Right hindlimb (tissue), 1 donor: ENCODE measurements around the gene SOCS3.

ENCODE experiments used
- DNase-seq: peaks from one replicate; pipeline ENCODE4 v3.0.0-alpha.2; 2018

Gene SOCS3, protein sequence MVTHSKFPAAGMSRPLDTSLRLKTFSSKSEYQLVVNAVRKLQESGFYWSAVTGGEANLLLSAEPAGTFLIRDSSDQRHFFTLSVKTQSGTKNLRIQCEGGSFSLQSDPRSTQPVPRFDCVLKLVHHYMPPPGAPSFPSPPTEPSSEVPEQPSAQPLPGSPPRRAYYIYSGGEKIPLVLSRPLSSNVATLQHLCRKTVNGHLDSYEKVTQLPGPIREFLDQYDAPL

DNA sequence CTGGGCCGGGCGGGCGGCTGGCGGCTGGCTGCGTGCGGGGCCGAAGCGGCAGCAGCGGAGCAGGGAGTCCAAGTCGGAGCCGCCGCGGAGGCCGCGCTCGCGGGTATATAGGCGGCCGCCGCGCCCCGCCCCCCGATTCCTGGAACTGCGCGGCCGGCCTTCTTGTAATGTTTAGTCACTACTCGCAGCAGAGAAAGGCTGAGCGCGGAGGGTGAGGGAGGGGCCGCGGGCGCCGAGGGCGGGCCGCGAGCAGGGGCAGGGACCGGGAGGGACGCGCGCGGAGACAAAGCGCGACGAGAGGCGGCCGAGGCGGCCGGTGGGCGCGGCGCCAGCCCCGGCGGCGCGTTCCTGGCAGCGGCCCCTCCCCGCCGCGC is at the start of gene SOCS3:
SOCS3 (minus strand) TSS at position 81 of the 374 bp plus-strand sequence. CDS start 982 bp downstream, outside the sequence.
- peak; percentile 97 for DNase-seq

DNA sequence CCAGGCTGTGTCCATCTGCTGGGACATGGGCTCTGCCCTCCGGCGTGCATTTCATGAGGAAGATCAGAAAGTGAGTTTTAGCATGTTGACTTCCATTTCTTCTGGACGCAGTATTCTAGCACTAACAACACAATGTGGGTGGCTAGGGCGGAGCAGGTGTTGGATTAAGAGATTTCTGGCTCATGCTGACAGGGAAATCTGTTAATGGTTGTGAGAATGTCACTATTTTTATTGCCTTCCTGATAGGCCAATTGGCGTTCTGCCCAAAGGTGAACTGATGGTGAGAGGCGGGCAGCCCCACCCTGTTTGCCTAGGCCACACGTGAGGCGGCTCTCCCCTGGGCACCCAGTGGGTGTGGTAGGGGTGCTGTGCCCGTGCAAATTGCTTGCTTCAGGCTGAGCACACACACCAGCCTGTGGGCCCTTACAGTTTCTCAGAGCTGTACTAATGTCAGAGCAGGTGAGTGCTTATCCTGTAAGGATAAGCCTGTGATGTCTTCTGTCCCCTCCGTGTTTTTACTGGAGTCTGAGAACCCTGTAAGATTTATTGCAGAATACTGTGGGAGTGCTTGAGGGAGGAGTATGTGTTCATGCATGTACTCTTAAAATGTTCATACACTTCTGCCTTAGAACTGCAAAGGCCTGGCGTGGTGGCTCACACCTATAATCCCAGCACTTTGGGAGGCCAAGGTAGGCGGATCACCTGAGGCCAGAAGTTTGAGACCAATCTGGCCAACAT is 49.5 kb upstream of the SOCS3 start:
- no peak for DNase-seq

DNA sequence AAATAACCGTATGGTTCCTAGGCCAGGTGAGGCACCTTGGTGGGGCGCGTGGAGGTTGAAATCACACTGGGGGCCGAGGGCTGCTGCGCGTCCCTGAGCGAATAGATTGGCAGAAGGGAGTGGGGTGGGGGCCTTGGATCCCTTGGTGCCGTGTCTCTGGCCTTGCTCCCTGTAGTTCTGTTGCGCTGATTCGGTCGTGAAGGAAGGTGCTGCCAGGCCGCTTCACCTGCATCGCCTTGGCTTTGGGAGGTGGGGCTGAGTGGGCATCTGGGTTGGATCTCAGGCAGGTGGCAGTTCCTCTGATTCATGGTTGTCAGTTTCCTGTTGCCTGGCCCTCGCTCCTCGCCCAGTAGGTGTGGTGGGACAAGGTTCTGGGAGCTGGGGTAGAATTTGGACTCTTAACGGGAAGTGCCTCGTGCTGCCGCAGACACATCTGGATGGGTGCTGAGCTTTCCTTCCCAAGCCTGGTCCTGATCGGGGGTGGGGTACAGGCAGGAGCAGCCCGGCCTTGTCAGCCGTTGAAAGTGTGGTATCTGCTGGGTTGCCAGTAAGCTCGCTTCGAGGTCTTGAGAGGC is 48.7 kb upstream of the SOCS3 start:
- no peak for DNase-seq

DNA sequence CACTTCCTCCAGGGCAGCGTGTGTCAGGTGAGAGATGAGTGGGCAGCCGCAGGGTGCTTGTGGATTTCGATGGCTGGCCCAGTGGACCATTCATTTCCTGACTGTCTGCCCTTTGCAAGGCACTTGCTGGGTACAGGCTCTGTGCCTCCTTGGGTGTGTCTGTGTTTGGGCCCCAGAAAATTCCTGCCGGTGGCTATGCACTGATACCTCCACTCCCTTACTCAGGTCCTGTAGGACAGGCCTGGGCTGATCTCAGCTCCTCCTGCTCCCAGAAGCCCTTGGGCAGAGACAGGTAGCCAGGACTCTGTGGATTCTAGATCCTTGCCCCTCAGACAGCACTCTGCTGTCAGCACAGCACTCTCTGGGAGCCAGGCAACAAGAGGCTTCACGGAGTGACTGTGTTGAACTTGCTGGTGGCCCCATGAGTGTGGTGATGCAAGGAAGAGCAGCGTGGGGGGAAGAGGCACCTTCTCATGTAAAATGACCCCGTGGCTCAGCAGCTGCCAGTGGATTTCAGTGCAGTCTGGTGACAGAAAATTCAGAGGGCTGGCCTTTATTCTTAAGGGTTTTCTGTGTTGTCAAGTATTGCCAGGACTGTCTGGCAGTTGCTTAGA is 47.6 kb upstream of the SOCS3 start:
- no peak for DNase-seq

DNA sequence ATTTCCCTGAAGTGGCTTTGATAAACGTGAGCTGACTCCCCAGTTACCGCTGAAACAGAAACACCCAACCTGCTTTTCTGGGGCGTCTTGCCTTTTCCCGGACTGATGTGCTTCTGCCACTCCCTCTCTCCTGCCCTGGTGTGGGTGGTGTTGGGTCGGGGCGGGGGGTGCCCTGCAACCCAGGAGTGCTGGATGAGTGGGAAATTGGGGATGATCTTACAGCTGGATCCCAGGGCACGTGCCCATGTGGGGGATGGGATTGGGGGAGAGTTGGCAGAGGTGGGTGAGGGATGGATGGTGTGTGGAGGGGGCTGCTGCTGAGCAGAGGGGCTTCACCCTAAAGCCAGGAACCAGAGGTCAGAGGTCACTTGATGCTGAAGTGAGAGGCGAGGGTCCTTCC is 47.0 kb upstream of the SOCS3 start:
- no peak for DNase-seq

DNA sequence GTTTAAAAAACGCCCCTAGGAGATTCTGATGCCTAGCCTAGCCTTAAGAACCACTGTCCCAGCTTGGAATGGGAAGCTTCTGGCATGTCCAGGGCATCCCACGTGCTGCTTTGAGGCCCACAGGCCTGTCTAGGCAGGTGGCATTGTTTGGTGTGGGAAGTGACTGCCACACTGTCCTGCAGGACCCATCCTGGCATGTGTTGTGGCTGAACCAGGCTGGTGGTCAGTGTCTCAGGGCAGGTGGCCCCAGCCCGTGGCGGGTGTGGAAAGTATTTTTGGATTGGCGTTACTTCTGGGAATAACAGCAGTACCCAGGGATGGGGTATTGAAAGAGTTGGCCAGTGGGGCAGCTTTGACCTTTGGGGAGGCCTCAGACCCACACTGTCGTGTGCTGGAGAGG is 46.5 kb upstream of the SOCS3 start:
- no peak for DNase-seq

DNA sequence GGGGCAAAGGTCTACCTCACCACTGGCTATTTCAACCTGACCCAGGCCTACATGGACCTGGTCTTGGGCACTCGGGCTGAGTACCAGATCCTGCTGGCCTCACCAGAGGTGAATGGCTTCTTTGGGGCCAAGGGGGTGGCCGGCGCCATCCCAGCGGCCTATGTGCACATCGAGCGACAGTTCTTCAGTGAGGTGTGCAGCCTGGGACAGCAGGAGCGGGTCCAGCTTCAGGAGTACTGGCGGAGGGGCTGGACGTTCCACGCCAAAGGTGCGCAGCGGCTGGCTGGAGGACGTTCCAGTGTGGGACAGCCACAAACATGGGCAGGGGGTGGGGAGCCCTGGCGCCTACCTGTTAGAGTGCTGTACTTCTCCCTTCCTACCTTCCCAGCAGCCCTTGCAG is 43.9 kb upstream of the SOCS3 start:
- DNase-seq, result no peak

DNA sequence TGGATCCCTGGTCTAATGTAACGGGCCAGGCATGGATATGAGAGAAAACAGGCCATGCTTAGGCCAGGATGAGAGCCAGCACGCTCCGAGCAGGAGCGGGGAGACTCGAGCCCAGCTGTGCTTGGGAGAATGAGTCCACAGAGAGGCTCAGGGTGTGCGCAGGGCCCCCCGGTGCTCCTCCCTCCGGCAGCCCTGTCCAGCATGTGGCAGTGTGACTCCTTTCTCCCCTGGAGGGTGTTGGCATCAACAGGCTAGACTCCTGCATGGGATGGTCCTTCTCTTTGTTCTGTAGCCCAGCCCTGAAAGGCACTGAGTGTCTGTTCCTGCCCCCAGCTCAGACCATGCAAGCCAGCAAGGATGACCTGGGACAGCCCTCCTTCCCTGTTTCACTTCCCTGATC is 42.0 kb upstream of the SOCS3 start:
- DNase-seq, result no peak

DNA sequence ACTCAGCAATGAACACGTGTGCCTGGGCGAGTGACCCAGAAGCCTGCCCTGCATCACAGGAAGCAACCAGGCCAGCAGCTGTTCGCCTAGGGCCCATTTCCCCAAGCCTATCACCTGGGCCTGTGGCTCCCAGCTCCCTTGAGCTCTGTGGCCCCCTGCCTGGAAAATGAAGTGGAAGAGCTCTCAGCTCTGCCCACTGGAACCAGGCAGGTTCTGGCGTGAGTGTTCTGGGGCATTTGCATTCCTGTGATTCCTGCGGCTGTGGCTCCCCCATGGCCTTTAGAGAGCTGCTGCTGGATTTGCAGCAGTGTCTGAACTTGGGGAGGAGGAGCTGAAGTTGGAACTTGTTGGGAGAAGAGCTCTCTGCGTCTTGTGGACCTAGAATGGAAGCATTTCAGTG is 41.4 kb upstream of the SOCS3 start:
- DNase-seq, result no peak

DNA sequence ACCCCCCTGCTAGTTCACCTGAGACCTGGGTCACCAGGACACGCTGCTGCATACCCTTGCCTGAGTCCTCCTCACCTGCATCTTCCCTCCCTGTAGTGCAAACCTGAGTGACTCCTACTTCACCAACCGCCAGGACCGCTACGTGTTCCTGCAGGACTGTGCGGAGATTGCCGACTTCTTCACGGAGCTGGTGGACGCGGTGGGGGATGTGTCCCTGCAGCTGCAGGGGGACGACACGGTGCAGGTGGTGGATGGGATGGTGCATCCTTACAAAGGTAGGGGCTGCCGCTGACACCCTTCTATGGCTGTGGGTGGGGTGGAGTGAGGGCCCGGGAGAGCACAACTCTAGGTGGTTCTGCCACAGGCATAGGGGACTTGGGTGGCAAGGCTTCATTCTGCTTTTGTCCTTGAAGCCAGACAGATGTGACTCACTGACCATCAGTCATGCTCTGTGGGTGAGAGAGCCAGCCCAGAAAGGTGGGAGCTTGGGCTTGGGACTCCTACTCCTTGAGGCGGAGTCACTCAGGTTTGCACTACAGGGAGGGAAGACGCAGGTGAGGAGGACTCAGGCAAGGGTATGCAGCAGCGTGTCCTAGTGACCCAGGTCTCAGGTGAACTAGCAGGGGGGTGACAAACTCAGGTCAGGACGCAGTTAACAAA is 40.8 kb upstream of the SOCS3 start:
- no peak for DNase-seq

DNA sequence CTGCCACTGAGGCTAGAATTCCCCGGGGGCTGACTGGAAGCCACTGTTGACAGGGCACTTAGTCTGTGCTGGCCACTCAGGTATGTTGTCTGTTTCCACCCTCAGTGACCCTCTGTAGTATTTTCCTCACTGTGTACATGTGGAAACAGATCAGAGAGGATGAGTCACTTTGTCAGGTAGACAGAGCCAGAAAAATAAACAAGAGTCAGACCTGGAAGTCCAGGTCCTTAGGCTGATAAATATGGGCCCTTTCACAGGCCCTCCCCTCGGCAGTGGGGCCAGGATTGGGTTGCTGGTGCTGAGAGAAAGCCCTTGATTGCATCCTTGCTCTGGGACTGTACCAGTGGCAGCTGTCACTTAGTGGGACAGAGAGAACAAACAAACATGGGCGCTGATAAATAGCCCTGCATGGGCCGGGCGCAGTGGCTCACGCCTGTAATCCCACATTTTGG is 39.8 kb upstream of the SOCS3 start:
- no peak for DNase-seq

DNA sequence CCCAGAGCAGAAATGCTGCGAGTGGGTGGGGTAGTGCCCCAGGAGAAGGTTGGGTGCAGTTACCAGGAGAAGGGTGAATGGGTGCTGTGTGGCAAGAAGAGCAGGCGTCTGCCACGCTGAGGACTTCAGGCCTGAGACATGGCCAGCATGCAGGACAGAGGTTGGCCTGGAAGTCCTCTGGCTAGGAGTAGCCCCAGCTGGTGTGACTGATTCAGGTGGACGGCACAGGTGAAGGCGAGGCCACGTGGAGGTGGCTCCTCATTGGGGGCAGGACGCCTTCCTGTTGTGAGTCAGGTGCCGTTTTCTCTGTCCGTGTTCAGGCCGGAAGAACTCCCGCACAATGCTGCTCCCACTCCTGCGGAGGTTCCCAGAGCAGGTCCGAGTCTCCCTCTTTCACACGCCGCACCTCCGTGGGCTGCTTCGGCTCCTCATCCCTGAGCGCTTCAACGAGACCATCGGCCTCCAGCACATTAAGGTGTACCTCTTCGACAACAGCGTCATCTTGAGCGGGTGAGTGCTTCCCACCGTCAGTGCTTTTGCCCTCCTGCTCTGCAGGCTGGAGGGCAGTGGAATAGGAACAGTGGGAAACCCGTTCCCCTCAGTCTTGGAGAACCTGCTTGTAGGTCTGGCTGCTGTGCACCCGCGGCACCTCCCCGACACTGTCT is 39.3 kb upstream of the SOCS3 start:
- DNase-seq, result no peak

DNA sequence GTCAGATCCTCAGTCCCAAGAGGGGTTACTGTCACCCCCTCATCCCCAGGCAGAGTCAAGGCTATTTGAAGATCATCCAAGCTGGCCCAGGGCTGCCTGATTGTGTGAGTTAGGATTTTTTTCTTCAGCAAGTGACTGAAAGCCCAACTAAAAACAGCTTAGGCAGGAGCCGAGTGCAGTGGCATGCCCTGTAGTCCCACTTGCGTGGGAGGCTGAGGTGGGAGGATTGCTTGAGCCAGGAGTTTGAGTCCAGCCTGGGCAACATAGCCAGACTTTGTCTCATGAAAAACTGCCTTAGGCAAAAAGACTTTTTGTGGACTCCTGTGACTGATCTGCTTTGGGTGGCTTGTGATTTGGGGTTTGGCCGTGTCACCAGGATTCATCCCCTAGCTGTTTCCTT is 38.5 kb upstream of the SOCS3 start:
- no peak for DNase-seq

DNA sequence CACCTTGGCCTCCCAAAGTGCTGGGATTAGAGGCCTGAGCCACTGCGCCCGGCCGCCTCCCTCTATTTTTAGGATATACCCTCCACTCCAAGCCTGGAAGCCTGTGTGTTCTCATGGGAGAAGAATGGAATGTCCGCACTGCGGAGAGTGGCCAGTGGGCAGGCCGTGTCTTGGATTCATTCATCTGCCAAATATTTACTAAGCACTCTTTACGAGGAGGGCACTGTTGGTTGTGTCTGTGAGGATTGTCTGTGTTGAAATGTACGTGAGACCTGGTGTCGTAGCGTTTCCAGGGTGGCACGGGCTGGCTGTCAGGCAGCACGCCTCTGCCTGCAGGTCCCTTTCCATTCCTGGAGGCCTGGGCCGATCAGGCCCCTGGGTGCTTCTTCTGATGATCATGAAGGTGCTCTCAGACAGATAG is 37.8 kb upstream of the SOCS3 start:
- no peak for DNase-seq

DNA sequence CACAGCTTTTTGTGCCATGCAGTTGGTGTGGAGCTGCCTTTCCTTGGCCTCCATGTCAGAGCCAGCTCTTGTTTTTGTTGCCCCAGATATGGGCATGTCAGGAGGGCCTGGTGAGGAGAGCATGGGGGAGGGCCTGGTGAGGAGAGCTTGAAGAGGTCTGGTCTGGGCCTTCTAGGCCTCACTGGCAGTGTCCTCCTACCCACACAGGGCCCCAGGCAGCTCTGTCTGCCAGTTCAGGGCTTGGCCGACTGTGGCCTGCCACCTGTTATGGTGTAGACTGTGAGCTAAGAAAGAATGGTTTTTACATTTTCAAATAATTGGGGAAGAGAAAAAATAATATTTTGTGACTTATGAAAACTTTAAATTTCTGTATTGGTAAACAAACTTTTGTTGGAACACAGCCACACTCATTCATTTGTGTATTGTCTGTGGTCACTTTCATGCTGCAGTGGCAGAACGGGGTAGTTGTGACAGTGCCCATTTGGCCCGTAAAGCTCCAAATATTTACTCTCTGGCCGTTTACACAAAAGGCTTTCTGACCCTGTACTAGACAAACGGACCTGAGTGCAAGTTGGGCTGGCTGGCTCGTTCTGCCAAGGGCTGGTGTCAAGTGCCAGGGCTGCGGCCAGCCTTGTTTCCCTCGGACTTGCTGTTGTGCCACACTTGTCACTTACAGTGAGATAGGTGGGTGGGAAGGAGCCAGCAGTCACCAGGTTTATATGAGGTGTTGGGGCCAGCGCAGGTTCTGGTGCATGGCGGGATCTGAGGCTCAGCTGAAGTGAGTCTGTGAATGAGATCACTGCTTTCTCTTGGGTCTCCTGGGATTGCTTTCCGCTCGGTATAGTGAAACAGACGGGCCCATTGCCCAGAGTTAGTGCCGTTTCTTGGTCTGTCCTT is 36.8 kb upstream of the SOCS3 start:
- DNase-seq, result no peak

DNA sequence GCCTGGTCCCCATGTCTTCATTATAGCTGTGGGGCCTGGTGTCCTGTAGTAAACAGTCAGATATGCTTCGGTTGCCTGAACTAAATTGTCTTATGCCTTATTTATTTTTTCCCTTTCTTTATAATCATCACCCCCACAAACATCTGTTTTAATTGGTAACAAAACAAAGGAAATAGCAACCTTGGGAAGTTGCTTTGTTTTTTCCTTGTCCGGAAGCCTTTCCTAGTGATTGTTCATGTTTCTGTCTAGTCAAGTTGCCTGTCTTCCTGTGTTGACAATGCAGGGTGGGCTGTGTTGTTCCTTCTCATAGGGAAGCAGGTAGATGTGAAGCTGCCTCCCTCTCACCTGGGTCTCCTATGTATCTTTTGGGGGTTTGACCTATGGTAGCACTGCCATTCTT is 35.3 kb upstream of the SOCS3 start:
- DNase-seq, result no peak

DNA sequence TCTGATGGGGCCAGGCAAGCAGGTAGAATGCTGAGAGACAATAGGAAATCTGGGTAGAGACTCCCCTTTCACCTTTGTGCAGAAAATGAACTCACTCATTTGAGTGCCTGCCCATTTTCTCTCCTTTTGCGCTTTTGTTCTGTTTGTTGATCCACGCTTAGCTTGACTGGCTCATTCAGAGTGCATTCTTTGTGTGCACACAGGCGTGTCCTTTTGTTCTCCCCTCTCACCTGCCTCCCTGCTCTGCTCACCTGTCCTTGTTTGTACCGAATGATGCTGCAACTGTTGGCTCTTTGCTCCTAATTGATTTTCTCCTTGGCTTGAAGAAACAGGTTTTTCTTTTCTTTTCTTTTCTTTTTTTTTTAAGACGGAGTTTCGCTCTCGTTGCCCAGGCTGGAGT is 34.3 kb upstream of the SOCS3 start:
- DNase-seq, result no peak

DNA sequence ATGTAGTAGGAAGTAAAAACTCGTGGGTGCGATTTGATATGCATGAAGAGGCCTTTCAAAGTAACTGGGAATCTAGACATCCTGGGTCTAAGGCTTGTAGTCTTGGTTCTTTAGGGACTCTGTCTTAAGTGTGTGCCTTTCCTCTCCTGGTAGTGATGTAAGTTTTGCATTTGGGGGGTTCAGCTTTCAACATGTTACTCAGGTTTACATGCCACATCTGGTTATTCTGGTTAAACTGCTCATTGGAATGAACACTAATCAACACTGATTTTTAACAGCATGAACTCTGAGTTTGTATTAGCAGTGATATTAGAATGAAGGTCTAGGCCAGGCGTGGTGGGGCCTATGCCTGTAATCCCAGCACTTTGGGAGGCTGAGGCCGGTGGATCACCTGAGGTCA is 33.7 kb upstream of the SOCS3 start:
- no peak for DNase-seq

DNA sequence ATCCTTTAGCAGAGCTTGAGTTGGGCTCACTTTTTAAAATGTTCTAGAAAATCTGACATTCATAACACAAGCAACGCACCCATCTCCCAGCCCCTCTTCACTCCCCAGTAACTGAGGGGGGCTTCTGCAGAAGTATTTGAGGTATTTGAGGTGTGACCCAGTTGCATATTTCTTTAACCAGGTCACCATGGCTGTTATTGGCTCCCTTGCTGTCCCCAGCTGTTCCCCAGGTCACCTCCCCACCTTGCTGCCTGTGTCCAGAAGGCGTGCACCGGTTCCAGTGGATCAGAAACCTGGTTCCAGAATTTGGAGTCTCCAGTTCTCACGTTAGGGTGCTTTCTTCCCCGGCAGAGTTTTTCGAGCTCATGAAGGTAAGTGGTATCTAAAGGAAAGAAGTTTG is 32.4 kb upstream of the SOCS3 start:
- no peak for DNase-seq

DNA sequence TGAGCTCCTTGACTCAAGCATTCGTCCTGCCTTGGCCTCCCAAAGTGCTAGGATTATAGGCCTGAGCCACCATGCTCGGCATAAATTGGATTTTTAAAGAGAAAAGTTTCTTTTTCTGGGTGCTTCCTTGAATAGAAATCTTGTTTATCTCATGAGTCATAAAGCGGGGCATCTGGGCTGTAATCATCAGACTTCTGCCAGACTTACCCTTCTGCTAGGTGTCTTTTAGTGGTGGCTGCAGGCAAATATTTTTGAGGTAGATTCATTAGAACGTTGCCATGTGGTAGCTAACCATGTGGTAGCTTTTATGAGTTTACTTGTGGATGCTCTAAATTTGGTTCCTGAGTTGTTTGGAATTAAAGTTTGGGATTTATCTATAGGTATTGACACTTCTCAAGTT is 32.0 kb upstream of the SOCS3 start:
- no peak for DNase-seq

DNA sequence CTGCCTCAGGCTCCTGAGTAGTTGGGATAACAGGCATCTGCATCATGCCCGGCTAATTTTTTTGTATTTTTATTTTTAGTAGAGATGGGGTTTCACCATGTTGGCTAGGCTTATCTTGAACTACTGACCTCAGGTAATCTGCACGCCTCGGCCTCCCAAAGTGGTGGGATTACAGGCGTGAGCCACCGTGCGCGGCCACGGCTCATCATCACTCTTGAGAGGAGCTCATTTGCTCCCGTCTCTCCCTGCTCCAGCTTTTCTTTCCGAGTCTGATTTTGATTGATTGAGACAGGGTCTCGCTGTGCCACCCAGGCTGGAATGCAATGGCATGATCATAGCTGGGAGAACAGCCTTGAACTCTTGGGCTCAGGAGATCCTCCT is 31.2 kb upstream of the SOCS3 start:
- DNase-seq, result no peak
